Neural progenitor cell (in vitro differentiated cells): Measurements from ENCODE around the gene CABP4. TPM values are rescaled to one million over a fixed set of nuclear protein-coding genes. Genes with fewer than 3 reads are reported as not detected.

Source experiments
- DNase-seq: peaks from one replicate; pipeline ENCODE4 v3.0.0-alpha.2; 2016; ENCODE audit warnings: low spot score
- H2AFZ ChIP-seq: fragments of 200-600 bp; sonication (generic); replicated peaks from 2 replicates; pipeline ENCODE4 v1.6.1; 2016; ENCODE audit warnings: antibody characterized with exemption
- H3F3A ChIP-seq: fragments of 200-600 bp; sonication (generic); 2 replicates; pipeline ENCODE4 v1.6.1; 2016; ENCODE audit warnings: antibody characterized with exemption, low read depth
- H3K27ac ChIP-seq: fragments of 200-600 bp; sonication (generic); 2 replicates; pipeline ENCODE4 v1.5.1; 2016; ENCODE audit warnings: mild to moderate bottlenecking
- H3K27me3 ChIP-seq: fragments of 200-600 bp; sonication (generic); 2 replicates; pipeline ENCODE4 v1.6.1; 2016; ENCODE audit warnings: mild to moderate bottlenecking, moderate library complexity
- H3K36me3 ChIP-seq: fragments of 200-600 bp; sonication (generic); 2 replicates; pipeline ENCODE4 v1.5.1; 2016
- H3K4me1 ChIP-seq: fragments of 200-600 bp; sonication (generic); 2 replicates; pipeline ENCODE4 v1.6.1; 2016; ENCODE audit warnings: mixed run types
- H3K4me2 ChIP-seq: fragments of 200-600 bp; sonication (generic); 2 replicates; pipeline ENCODE4 v1.6.1; 2016
- H3K4me3 ChIP-seq: fragments of 200-600 bp; sonication (generic); 2 replicates; pipeline ENCODE4 v1.5.1; 2016
- H3K79me2 ChIP-seq: fragments of 200-600 bp; sonication (generic); 2 replicates; pipeline ENCODE4 v1.6.1; 2016; ENCODE audit warnings: low read depth
- H3K9ac ChIP-seq: fragments of 200-600 bp; sonication (generic); 2 replicates; pipeline ENCODE4 v1.6.1; 2016
- H3K9me3 ChIP-seq: fragments of 200-600 bp; sonication (generic); 2 replicates; pipeline ENCODE4 v1.5.1; 2016; ENCODE audit warnings: low read depth
- H4K20me1 ChIP-seq: fragments of 200-600 bp; sonication (generic); 2 replicates; pipeline ENCODE4 v1.6.1; 2016; ENCODE audit warnings: low read depth
- H3K27ac Mint-ChIP-seq: 3 replicates; pipeline ENCODE4 v1.8.0; 2021; ENCODE audit warnings: mixed read lengths
- H3K27me3 Mint-ChIP-seq: 2 replicates; pipeline ENCODE4 v1.8.0; 2022; ENCODE audit warnings: low read depth, mild to moderate bottlenecking, inconsistent platforms, moderate library complexity, mixed read lengths; ENCODE audit not compliant: insufficient read depth
- H3K36me3 Mint-ChIP-seq: 3 replicates; pipeline ENCODE4 v1.8.0; 2021; ENCODE audit warnings: mixed read lengths
- H3K4me1 Mint-ChIP-seq: 3 replicates; pipeline ENCODE4 v1.8.0; 2021; ENCODE audit warnings: mixed read lengths
- H3K4me3 Mint-ChIP-seq: 3 replicates; pipeline ENCODE4 v1.8.0; 2021; ENCODE audit warnings: mild to moderate bottlenecking, moderate library complexity, mixed read lengths
- H3K9me3 Mint-ChIP-seq: 3 replicates; pipeline ENCODE4 v1.8.0; 2020; ENCODE audit warnings: mixed read lengths
- EZH2 ChIP-seq: fragments of 200-600 bp; sonication (generic); IDR thresholded peaks from 2 replicates; pipeline ENCODE4 v1.6.1; 2017; ENCODE audit warnings: antibody characterized with exemption, mild to moderate bottlenecking, moderate library complexity
- EZH2phosphoT487 ChIP-seq: fragments of 200-600 bp; sonication (generic); IDR thresholded peaks from 2 replicates; pipeline ENCODE4 v1.6.1; 2017; ENCODE audit warnings: antibody characterized with exemption
- total RNA-seq: library from RNA; depleted of rRNA; stranded (reverse); fragments of >200 nt; gene quantifications from 2 replicates; pipeline ENCODE4 v1.2.3, GENCODE V29; 2015; ENCODE audit warnings: low replicate concordance
- TF ChIP-seq, protein P1 (sequence below): fragments of 200-600 bp; sonication (generic); IDR thresholded peaks from 2 replicates; pipeline ENCODE4 v1.5.1; 2017; ENCODE audit warnings: antibody characterized with exemption, mild to moderate bottlenecking

Gene CABP4
- total RNA-seq, 1 donor from 2014 or later: not detected

DNA sequence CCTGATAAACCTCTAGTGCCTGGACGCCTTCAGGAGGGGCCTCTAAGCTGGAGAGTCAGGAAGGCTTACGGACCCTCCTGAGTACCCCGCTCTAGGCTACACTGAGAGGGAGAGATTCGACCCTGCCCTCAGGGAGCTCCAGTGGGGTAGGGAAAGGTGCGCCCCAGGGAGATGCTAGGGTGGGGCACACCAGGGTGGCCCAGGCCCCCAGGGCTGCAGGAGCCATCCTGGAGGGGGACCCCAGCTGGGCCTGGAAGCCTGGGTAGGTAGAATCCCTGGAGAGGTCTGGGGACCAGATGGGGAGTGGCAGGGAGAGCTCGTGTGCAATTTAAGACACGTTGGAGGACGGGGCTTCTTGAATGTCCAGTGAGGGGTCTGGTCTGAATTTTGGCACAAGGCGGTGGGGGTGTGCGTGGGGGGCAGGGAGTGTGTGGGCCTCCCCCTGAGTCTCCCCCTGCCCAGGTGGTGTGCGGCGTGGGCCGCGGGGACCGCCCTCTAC is 35.0 kb upstream of the CABP4 start:
- Histone ChIP-seq H2AFZ (peak overlapping the region; percentile 20), H3K4me1 (peaks cover 5% of the 10 kb centered on the region), H3K27me3 (peaks cover 41% of the 10 kb centered on the region), H3K79me2 (no peaks in the 10 kb centered on the region), H3F3A (peaks cover 13% of the 10 kb centered on the region), H3K9ac (no peak overlapping the region), H3K4me3 (peak overlapping the region; percentile 50), H3K9me3 (no peaks in the 10 kb centered on the region), H4K20me1 (no peaks in the 10 kb centered on the region), H3K36me3 (no peaks in the 10 kb centered on the region), H3K27ac (no peak overlapping the region), H3K4me2 (peak overlapping the region; percentile 86)
- peak overlapping the region; percentile 81 for H3K4me3 Mint-ChIP-seq
- H3K4me1 Mint-ChIP-seq: peaks cover 30% of the 10 kb centered on the region
- DNase-seq: no peak
- peaks cover 20% of the 10 kb centered on the region for H3K27me3 Mint-ChIP-seq
- no peaks in the 10 kb centered on the region for H3K9me3 Mint-ChIP-seq
- H3K36me3 Mint-ChIP-seq: no peaks in the 10 kb centered on the region
- TF ChIP-seq EZH2 (no peak), EZH2phosphoT487 (no peak)
- TF ChIP-seq, protein P1, sequence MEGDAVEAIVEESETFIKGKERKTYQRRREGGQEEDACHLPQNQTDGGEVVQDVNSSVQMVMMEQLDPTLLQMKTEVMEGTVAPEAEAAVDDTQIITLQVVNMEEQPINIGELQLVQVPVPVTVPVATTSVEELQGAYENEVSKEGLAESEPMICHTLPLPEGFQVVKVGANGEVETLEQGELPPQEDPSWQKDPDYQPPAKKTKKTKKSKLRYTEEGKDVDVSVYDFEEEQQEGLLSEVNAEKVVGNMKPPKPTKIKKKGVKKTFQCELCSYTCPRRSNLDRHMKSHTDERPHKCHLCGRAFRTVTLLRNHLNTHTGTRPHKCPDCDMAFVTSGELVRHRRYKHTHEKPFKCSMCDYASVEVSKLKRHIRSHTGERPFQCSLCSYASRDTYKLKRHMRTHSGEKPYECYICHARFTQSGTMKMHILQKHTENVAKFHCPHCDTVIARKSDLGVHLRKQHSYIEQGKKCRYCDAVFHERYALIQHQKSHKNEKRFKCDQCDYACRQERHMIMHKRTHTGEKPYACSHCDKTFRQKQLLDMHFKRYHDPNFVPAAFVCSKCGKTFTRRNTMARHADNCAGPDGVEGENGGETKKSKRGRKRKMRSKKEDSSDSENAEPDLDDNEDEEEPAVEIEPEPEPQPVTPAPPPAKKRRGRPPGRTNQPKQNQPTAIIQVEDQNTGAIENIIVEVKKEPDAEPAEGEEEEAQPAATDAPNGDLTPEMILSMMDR: no peak
- no peak overlapping the region for H3K27ac Mint-ChIP-seq

DNA sequence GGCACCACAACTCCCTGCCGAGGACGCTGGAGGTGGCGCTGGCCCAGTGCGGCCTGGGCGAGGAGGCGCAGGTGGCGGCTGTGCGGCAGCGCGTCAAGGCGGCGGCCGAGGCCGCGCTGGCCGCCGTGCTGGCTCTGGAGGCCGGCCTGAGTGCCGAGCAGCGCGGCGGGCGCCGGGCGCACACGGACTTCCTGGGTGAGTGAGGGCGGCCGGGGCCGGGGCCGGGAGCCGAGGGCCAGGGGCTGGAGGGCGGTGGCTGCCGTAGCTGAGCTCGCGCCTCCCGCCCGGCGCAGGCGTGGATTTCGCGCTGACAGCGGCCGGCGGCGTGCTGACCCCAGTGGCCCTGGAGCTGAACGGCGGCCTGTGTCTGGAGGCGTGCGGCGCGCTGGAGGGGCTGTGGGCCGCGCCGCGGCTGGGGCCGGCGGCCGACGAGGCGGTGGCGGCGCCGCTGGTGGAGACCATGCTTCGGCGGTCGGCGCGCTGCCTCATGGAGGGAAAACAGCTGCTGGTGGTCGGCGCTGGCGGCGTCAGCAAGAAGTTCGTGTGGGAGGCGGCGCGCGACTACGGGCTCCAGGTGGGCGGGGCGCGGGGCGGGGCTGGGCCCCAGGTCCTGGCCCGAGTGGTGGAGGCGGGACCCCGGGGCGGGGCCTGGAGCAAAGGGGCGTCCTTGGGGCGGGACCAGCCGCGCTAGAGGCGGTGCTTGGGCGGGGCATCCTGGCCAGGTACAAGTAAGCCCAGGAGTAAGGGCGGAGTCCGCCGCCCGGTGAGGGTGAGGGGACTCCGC is 34.3 kb upstream of the CABP4 start:
- peaks cover 35% of the 10 kb centered on the region for H3K27me3 ChIP-seq
- H3K79me2 ChIP-seq: no peaks in the 10 kb centered on the region
- H4K20me1 ChIP-seq: no peaks in the 10 kb centered on the region
- no peaks in the 10 kb centered on the region for H3K36me3 ChIP-seq
- DNase-seq: peak; percentile 97
- Mint-ChIP-seq H3K27me3 (peaks cover 21% of the 10 kb centered on the region), H3K9me3 (no peaks in the 10 kb centered on the region), H3K4me3 (peak overlapping the region; percentile 81), H3K4me1 (peaks cover 30% of the 10 kb centered on the region), H3K27ac (no peak overlapping the region), H3K36me3 (no peaks in the 10 kb centered on the region)
- H3K9ac ChIP-seq: no peak overlapping the region
- TF ChIP-seq, protein P1: no peak
- TF ChIP-seq EZH2phosphoT487: no peak
- TF ChIP-seq EZH2: no peak
- peak overlapping the region; percentile 86 for H3K4me2 ChIP-seq
- no peaks in the 10 kb centered on the region for H3K9me3 ChIP-seq
- peaks cover 11% of the 10 kb centered on the region for H3F3A ChIP-seq
- peaks cover 5% of the 10 kb centered on the region for H3K4me1 ChIP-seq
- H3K27ac ChIP-seq: no peak overlapping the region
- peak overlapping the region; percentile 20 for H2AFZ ChIP-seq
- H3K4me3 ChIP-seq: peak overlapping the region; percentile 50

DNA sequence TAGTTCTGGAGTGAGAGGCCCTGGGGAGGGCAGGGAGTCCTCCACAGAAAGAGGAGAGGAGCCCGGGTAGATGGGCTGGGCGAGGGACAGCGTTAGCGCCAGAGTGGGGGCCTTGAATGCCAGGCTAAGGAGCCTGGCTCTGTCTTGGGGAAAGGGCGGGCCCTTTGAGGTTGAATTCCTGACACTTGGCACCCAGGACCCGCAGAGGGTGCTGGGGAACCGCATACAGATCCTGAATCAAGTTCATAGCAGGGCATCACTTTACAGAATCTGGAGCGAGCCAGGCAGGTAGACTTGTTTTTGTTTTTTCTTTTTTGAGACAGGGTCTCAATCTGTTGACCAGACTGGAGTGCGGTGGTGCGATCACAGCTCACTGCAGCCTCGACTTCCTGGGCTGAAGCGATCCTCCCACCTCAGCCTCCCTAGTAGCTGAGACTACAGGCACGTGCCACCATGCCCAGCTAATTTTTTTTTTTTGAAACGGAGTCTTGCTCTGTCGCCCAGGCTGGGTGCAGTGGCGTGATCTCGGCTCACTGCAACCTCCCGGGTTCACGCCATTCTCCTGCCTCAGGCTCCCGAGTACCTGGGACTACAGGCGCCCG is 33.6 kb upstream of the CABP4 start:
- H3K36me3 ChIP-seq: no peaks in the 10 kb centered on the region
- Mint-ChIP-seq H3K27ac (no peak overlapping the region), H3K36me3 (no peaks in the 10 kb centered on the region), H3K4me1 (peaks cover 25% of the 10 kb centered on the region), H3K9me3 (no peaks in the 10 kb centered on the region), H3K4me3 (peak overlapping the region; percentile 81), H3K27me3 (peaks cover 18% of the 10 kb centered on the region)
- no peak overlapping the region for H2AFZ ChIP-seq
- no peak for TF ChIP-seq EZH2phosphoT487
- TF ChIP-seq EZH2: no peak
- TF ChIP-seq, protein P1: no peak
- peaks cover 4% of the 10 kb centered on the region for H3F3A ChIP-seq
- no peak overlapping the region for H3K9ac ChIP-seq
- no peak overlapping the region for H3K4me2 ChIP-seq
- H3K79me2 ChIP-seq: no peaks in the 10 kb centered on the region
- H3K4me3 ChIP-seq: no peak overlapping the region
- no peaks in the 10 kb centered on the region for H4K20me1 ChIP-seq
- no peak for DNase-seq
- H3K27me3 ChIP-seq: peaks cover 28% of the 10 kb centered on the region
- no peak overlapping the region for H3K27ac ChIP-seq
- H3K9me3 ChIP-seq: no peaks in the 10 kb centered on the region
- peaks cover 5% of the 10 kb centered on the region for H3K4me1 ChIP-seq
